ENCODE results near the gene DISC1.

DNA sequence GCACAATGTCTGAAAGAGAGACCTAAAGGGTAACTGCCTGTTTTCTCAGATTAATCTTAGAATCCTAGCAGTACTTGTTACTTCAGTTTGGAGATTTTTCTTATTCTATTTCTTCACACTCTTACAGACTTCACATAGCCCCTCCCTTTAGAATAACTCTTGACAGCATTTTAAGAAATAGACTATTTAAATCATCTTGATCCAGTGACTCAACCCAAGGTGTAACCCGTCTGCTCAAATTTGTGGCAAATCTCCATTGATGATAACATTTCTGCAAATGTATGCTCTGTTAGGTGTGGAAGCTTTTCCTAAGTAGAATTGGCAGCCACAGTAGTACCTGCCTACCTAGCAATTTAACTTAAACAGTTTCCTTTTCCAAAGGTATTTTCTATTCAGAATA is 391.2 kb downstream of the DISC1 start:
- TF ChIP-seq, protein P1, sequence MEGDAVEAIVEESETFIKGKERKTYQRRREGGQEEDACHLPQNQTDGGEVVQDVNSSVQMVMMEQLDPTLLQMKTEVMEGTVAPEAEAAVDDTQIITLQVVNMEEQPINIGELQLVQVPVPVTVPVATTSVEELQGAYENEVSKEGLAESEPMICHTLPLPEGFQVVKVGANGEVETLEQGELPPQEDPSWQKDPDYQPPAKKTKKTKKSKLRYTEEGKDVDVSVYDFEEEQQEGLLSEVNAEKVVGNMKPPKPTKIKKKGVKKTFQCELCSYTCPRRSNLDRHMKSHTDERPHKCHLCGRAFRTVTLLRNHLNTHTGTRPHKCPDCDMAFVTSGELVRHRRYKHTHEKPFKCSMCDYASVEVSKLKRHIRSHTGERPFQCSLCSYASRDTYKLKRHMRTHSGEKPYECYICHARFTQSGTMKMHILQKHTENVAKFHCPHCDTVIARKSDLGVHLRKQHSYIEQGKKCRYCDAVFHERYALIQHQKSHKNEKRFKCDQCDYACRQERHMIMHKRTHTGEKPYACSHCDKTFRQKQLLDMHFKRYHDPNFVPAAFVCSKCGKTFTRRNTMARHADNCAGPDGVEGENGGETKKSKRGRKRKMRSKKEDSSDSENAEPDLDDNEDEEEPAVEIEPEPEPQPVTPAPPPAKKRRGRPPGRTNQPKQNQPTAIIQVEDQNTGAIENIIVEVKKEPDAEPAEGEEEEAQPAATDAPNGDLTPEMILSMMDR (IDR thresholded peaks at IDR 0.05): no peak
- TF ChIP-seq POLR2A (IDR thresholded peaks at IDR 0.05): no peak
